ENCODE data around the gene MAPK6.

DNA sequence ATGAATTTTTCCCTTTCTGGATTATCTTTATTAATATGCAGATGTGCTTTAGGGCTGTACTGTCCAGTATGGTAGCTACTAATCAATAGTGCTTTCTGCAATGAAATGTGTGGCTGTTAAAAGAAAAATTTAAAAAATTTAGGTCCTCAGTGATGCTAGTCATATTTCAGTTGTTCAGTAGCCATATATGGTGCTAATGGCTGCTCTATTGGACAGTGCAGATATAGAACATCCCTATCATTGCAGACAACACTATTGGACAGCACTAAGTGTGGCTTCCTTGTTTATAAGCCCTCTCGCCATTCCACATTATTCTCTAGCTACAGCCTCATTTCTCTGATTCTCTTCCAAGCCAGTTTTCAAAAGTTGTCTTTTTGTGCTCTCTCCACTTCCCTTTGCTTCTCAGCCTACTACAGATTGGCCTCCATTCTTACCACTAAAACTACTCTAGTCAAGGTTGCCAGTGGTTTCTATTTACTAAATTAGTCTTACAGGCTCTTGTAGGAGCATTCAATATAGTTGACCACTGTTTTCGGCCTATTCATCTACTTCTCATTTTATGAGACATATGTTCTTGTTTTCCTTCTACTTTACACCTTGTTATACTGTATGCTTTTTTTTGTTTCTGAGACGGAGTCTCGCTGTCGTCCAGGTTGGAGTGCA is 9.5 kb downstream of the MAPK6 start:
- no peak for TF ChIP-seq CTCF (IDR thresholded peaks at IDR 0.05)
- TF ChIP-seq POLR2A (IDR thresholded peaks at IDR 0.05): no peak

Measured in breast epithelium (tissue), 3 donors.